ENCODE results near the gene RNF34. TPM values are rescaled to one million over a fixed set of nuclear protein-coding genes. Genes with fewer than 3 reads are reported as not detected.

Gene RNF34
- total RNA-seq, 1 donor from 2014 or later, result 60.7 TPM

DNA sequence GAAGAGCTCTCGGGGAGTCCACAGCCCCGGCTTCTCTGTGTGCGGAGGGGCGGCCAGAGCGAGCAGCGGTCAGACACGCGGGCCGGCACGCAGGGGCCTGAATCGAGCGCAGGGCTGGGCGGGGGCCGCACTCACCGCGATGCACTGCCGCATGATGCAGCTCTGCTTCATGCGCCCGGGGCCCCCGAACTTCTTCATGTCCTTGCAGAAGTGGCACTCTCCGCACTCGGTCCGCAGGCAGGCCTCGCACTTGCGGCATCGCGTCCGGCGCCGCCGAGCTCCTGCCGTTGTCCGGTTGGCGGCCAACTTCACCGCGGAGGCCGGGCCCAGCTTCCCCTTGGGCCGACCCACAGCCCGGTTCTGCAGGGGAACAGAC is 53.1 kb downstream of the RNF34 start:
- Mint-ChIP-seq H3K27ac (ENCODE audit: unreplicated experiment) (no peak overlapping the region), H3K4me1 (peaks cover 10% of the 10 kb centered on the region), H3K4me3 (no peak overlapping the region), H3K27me3 (ENCODE audit: low read depth) (no peaks in the 10 kb centered on the region), H3K9me3 (no peaks in the 10 kb centered on the region), H3K36me3 (ENCODE audit: low read depth) (peaks cover 10% of the 10 kb centered on the region)
- DNase-seq (ENCODE audit: low read depth, low spot score), result no peak
- TF ChIP-seq, protein P1, sequence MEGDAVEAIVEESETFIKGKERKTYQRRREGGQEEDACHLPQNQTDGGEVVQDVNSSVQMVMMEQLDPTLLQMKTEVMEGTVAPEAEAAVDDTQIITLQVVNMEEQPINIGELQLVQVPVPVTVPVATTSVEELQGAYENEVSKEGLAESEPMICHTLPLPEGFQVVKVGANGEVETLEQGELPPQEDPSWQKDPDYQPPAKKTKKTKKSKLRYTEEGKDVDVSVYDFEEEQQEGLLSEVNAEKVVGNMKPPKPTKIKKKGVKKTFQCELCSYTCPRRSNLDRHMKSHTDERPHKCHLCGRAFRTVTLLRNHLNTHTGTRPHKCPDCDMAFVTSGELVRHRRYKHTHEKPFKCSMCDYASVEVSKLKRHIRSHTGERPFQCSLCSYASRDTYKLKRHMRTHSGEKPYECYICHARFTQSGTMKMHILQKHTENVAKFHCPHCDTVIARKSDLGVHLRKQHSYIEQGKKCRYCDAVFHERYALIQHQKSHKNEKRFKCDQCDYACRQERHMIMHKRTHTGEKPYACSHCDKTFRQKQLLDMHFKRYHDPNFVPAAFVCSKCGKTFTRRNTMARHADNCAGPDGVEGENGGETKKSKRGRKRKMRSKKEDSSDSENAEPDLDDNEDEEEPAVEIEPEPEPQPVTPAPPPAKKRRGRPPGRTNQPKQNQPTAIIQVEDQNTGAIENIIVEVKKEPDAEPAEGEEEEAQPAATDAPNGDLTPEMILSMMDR (conservative IDR thresholded peaks at IDR 0.05), result no peak

DNA sequence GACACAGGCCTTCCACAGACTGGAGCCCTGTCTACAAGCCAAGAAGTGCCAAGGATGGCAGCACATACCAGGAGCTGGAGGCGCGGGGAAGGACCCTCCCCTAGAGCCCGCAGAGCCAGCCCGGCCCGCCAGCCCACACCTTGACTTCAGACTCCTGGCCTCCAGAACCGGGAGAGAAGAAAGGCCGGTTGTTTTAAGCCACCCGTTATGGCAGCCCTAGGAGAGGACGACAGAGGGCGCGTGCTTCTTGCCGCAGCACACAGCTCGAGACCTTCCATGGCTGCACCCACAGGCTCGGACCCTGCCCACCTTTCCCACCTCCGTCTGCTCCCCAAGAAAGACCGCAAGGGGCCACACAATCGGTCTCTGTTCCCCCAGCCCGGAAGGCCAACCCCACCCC is 53.7 kb downstream of the RNF34 start:
- Mint-ChIP-seq H3K9me3 (no peaks in the 10 kb centered on the region), H3K4me3 (no peak overlapping the region), H3K27me3 (ENCODE audit: low read depth) (no peaks in the 10 kb centered on the region), H3K4me1 (peaks cover 8% of the 10 kb centered on the region), H3K36me3 (ENCODE audit: low read depth) (peaks cover 7% of the 10 kb centered on the region), H3K27ac (ENCODE audit: unreplicated experiment) (peak overlapping the region; percentile 62)
- TF ChIP-seq, protein P1 (conservative IDR thresholded peaks at IDR 0.05), result no peak
- DNase-seq (ENCODE audit: low read depth, low spot score), result no peak

DNA sequence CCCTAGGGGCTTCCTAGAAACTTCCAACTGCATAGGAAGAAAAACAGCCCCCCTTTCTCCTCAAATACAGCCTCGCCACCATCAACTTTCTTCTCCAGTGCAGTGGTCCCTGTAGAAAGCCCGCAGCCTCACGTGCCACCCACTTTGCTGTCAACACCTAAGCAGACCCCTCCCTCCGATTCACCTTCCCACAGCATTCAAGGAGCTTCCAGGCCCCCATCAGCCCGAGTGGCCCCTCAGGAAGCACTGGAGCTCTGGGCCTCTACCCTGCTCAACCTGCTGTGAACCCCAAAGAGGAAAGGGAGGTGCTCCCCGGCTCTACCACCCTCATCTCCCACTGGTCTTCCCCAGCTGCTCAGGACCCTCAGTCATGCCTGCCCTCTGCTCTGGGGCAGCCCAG is 55.0 kb downstream of the RNF34 start:
- no peaks in the 10 kb centered on the region for H3K27me3 Mint-ChIP-seq (ENCODE audit: low read depth)
- peaks cover 5% of the 10 kb centered on the region for H3K36me3 Mint-ChIP-seq (ENCODE audit: low read depth)
- H3K4me1 Mint-ChIP-seq, result peaks cover 7% of the 10 kb centered on the region
- TF ChIP-seq, protein P1 (conservative IDR thresholded peaks at IDR 0.05), result no peak
- H3K4me3 Mint-ChIP-seq, result no peak overlapping the region
- no peaks in the 10 kb centered on the region for H3K9me3 Mint-ChIP-seq
- peak overlapping the region; percentile 60 for H3K27ac Mint-ChIP-seq (ENCODE audit: unreplicated experiment)
- no peak for DNase-seq (ENCODE audit: low read depth, low spot score)

DNA sequence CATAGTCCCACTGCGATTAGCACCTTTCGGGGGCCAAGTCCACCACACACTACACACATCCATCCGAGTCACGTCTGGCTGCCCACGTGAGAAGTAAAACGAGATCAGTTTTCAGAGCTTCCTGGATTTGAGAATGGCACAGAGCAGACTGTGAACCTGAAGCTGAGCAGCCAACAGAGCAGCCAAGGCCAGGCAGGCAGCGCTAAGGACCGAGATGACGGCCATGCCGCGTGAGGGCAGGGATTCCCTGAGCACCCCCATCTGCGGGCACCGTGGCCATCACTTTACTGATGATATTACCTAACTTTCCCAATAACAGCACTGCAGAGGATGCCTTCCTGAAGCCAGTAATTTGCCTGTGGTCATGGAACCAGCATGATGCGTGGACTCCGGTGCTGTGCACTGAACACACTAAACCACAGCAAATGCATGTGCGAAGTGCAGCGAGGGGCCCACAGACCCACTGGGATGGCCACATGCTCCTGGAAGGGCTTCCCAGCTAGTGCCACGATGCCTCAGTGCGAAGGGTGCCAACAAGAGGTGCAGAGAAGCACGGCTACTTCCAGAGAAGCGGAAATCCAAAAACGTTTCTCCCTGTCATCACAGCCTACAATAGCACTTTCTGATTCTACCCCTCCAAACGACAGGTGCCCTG is 56.0 kb downstream of the RNF34 start:
- no peak for DNase-seq (ENCODE audit: low read depth, low spot score)
- peak overlapping the region; percentile 35 for H3K27ac Mint-ChIP-seq (ENCODE audit: unreplicated experiment)
- TF ChIP-seq, protein P1 (conservative IDR thresholded peaks at IDR 0.05), result no peak
- H3K9me3 Mint-ChIP-seq, result no peaks in the 10 kb centered on the region
- H3K4me3 Mint-ChIP-seq, result peak overlapping the region; percentile 16
- peaks cover 7% of the 10 kb centered on the region for H3K4me1 Mint-ChIP-seq
- peaks cover 8% of the 10 kb centered on the region for H3K36me3 Mint-ChIP-seq (ENCODE audit: low read depth)
- no peaks in the 10 kb centered on the region for H3K27me3 Mint-ChIP-seq (ENCODE audit: low read depth)

DNA sequence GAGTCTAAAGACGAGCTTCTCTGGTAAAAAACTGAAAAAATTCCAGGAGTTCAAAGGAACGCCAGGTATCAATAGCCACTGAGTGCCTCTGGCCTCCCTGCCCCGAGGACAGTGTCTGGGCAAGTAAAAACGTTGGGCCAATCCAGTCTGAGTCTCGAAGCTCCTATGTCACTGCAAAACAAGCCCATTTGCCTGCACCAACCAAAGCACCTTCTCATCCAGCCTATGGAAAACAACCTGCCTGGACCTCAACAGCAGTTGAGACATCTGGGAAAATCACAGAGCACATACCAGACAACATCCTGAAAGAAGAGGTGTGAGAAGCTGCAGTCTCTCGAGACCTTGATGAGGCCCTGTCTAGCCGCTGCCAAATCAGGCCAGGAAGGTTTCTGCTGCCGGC is 56.6 kb downstream of the RNF34 start:
- Mint-ChIP-seq H3K4me3 (no peak overlapping the region), H3K27ac (ENCODE audit: unreplicated experiment) (peak overlapping the region; percentile 62), H3K4me1 (peaks cover 7% of the 10 kb centered on the region), H3K9me3 (no peaks in the 10 kb centered on the region), H3K27me3 (ENCODE audit: low read depth) (no peaks in the 10 kb centered on the region), H3K36me3 (ENCODE audit: low read depth) (peaks cover 8% of the 10 kb centered on the region)
- TF ChIP-seq, protein P1 (conservative IDR thresholded peaks at IDR 0.05), result no peak
- no peak for DNase-seq (ENCODE audit: low read depth, low spot score)
